ENCODE measurements around the gene GALNT7. TPM values are rescaled to one million over a fixed set of nuclear protein-coding genes. Genes with fewer than 3 reads are reported as not detected.
A peak's percentile ranks its signal among the peaks of the same experiment; 100 is the strongest.

GALNT7 gene
- total and polyA plus RNA-seq, 2 of the 13 experiments (the other 11 are each of a cell fraction or from before 2014, with no cell fraction given): 0.08 to 0.13 TPM

DNA sequence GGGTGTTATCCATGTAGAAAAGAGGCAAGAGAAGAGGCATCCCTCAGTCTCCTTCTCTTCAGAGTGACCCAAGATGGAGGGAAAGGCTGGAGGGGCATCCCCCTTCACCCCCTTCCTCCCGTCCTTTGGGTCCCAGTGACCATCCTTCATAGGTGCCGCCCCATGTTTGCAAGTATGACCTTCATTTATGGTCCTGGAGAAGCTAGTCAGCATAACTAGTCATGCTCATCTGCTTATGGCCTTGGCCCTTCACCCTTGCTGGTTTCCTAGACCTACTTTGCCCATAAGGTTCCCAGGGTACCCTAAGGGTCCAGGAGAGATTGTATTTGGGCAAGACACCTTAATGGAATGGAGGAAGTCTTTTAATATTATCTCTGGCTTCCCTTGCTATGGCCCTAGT is 118.9 kb downstream of the GALNT7 start:
- 25% methylated on average over 2 of the region's 2 CpGs for WGBS (ENCODE audit: low lambda C conversion rate)
- no peak overlapping the region for H3K4me3 ChIP-seq (replicated peaks in 1 of 3; ENCODE audit: insufficient read depth in 1 of 3, low read depth in 2 of 3, low read length in 3 of 3)
- CTCF ChIA-PET (ENCODE audit: low intra/inter-chr PET ratio, low total read pairs): no interaction called here
- H3K9ac ChIP-seq (ENCODE audit: insufficient read depth, low read depth, low read length): no peak overlapping the region
- 0 out of 5 replicates have a peak, but pooled peaks cover 0 to 3% of the 10 kb centered on the region in 2 experiments for H3K27me3 ChIP-seq (ENCODE audit: control insufficient read depth in 1 of 2, insufficient read depth in 2 of 2, low read length in 2 of 2)
- intact Hi-C loops (cut with micrococcal nuclease; ENCODE audit: unreplicated experiment) (no loop called here), in situ Hi-C loops (cut with HindIII; ENCODE audit: extremely low pct_ligation_motif_present, low pct_unique_long_range_greater_than_20kb) (loop anchor here (10.0 kb wide), 1 partner anchor 127 kb away; no protein-coding TSS in a partner anchor)
- no peak overlapping the region for H3K4me2 ChIP-seq (ENCODE audit: low read depth, low read length)
- POLR2A ChIA-PET: no interaction called here
- no peak overlapping the region for H2AFZ ChIP-seq (ENCODE audit: low read length)
- no peaks in the 10 kb centered on the region for H3K4me1 ChIP-seq (ENCODE audit: insufficient read depth, low read length)
- no peaks in the 10 kb centered on the region for H4K20me1 ChIP-seq (ENCODE audit: insufficient read depth, low read length)
- DNase-seq (ENCODE audit: low spot score) (no peak), ATAC-seq (no peak), FAIRE-seq (no peak)
- H3K27ac ChIP-seq (ENCODE audit: extremely low read length, insufficient read depth, low read length): no peak overlapping the region
- TF ChIP-seq, protein P1, sequence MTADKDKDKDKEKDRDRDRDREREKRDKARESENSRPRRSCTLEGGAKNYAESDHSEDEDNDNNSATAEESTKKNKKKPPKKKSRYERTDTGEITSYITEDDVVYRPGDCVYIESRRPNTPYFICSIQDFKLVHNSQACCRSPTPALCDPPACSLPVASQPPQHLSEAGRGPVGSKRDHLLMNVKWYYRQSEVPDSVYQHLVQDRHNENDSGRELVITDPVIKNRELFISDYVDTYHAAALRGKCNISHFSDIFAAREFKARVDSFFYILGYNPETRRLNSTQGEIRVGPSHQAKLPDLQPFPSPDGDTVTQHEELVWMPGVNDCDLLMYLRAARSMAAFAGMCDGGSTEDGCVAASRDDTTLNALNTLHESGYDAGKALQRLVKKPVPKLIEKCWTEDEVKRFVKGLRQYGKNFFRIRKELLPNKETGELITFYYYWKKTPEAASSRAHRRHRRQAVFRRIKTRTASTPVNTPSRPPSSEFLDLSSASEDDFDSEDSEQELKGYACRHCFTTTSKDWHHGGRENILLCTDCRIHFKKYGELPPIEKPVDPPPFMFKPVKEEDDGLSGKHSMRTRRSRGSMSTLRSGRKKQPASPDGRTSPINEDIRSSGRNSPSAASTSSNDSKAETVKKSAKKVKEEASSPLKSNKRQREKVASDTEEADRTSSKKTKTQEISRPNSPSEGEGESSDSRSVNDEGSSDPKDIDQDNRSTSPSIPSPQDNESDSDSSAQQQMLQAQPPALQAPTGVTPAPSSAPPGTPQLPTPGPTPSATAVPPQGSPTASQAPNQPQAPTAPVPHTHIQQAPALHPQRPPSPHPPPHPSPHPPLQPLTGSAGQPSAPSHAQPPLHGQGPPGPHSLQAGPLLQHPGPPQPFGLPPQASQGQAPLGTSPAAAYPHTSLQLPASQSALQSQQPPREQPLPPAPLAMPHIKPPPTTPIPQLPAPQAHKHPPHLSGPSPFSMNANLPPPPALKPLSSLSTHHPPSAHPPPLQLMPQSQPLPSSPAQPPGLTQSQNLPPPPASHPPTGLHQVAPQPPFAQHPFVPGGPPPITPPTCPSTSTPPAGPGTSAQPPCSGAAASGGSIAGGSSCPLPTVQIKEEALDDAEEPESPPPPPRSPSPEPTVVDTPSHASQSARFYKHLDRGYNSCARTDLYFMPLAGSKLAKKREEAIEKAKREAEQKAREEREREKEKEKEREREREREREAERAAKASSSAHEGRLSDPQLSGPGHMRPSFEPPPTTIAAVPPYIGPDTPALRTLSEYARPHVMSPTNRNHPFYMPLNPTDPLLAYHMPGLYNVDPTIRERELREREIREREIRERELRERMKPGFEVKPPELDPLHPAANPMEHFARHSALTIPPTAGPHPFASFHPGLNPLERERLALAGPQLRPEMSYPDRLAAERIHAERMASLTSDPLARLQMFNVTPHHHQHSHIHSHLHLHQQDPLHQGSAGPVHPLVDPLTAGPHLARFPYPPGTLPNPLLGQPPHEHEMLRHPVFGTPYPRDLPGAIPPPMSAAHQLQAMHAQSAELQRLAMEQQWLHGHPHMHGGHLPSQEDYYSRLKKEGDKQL (CRISPR knock-in tag; IDR thresholded peaks at IDR 0.05; ENCODE audit: low read depth): no peak
- TF ChIP-seq ZNF616 (CRISPR knock-in tag; IDR thresholded peaks at IDR 0.05; ENCODE audit: low read depth) (peak; percentile 99), SNAI1 (CRISPR knock-in tag; IDR thresholded peaks at IDR 0.05; ENCODE audit: borderline replicate concordance) (no peak), JUND (CRISPR knock-in tag; IDR thresholded peaks at IDR 0.05) (no peak), PLRG1 (conservative IDR thresholded peaks at IDR 0.05) (no peak)
- H3K9me3 ChIP-seq (ENCODE audit: low read length): peaks cover 10% of the 10 kb centered on the region
- BruUV-seq (replicated peaks): no TSS peak
- no peaks in the 10 kb centered on the region for H3K79me2 ChIP-seq (ENCODE audit: insufficient read depth, low read length)
- H3K36me3 ChIP-seq (replicated peaks in 1 of 2; ENCODE audit: control insufficient read depth in 1 of 2, insufficient read depth in 2 of 2, low read length in 2 of 2): no peaks in the 10 kb centered on the region

Data from HepG2 (cell line).